HT1080 (cell line): ENCODE measurements around the gene ARID1B. TPM values are rescaled to one million over a fixed set of nuclear protein-coding genes. Genes with fewer than 3 reads are reported as not detected.
A peak's percentile ranks its signal among the peaks of the same experiment; 100 is the strongest.

Experiments
- DNase-seq: peaks from one replicate; pipeline ENCODE4 v3.0.0-alpha.2; 2015; ENCODE audit warnings: low read depth
- total RNA-seq: library from RNA; depleted of rRNA; stranded (reverse); fragments of >200 nt; shearing (Covaris generic); gene quantifications from 2 replicates; pipeline ENCODE4 v1.2.3, GENCODE V29; 2014

The ARID1B gene
- total RNA-seq, 1 experiment from 2014 or later: 11.2 TPM

DNA sequence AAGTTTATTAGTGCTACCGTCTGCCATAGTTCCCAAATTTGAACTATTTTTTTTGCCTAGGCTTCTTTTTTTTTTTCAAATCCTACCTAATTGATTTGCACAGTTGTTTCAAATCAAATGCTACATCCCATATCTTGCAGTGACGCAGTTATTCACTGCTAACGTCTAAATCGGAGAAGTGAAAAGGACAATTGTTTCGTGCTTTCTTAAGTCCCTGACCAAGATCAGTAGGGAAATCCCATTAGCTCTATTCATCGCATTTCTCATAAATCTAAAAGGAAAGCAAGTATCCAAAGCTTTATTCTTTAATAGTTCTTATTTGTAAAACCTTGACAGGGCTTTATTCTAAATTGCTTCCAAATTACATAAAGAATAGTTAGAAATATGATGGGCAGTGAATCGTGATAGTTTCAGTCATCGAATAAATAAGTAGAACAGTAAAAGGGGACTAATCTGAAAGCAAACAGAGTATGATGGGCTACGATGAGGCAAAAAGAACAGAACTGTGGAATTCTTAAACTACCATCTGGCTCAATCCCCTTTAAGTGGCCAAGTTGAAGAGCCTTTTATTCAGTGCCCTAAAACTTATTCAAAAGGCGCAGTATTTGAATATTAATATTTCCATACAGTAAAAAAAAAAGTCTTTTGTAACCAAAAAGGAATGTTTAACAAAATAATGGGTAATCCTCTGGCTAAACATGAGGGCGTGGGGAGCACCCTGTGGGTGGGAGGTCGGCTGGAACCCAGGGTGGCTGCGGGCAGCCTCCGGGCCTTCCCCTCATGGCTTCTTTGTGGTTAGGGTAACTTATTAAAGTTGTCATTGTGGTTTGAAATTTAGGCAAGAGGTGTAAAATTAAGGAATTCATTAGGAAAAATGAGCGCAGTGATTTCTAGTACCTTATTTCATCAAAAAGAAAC is 3.0 kb upstream of the ARID1B start:
- DNase-seq: no peak

DNA sequence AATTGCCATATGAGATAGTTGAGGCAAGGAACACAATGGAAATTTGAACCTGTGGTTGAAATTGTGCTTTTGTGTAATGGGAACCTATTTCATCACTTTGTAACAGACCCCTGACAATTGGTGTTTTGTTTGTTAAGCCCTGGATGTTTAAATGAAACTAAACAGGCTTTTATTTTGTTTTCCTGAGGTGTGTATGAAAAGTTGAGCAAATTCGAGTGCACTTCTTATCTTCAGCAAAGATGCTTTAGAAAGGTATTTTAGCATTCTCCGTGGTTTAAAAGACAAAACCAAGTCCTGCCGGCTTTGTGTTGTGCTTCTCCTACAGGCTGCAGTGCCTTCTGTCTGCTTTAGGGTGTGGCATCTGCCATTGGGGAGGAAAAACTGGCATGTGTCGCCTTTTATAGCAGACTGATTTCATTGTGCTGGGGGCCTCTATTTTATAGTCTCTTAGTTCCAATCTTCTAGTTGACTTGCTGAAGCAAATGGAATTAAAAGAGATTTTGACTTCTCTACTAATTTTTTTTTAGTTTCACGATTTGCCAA is 2.2 kb upstream of the ARID1B start:
- no peak for DNase-seq

DNA sequence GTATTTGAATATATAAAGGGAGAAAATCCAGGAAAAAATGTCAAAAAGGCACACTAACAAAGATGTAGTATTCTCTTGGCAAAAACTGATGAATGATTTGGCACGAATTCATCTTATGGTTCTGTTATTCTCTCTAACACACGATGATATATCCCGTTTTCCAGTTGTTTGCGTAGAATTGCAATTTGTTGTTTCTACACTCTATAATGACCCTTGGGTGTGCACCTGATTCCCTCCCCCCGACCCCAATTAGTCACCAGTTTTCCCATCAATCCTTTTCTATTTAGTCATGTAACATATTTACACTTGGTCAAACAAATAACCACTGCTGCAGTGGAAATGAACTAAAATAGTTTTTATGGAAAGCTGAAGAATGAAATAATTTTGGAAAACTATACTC is 1.5 kb upstream of the ARID1B start:
- DNase-seq: no peak

DNA sequence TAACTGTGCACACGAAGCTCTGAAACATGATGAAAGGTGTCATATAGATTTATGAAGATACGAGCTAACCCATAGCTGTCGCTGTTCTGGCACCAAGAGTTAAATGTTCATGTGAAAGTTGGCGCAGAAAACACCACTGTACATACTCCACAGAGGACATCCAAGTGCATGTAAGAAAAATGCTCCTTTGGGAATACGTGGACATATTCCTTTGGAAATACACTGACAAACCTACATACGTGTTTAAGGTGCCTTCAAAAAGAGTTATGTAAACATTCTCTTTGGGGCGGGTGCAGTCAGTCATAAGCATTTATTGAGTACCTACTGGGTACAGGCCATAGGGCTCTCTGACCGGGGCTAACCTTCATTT is 723 bp upstream of the ARID1B start:
- DNase-seq: no peak

GRCh38 chr6:156777577-156778453 is 637 bp downstream of the ARID1B start:
- DNase-seq: peak; percentile 54

- DNase-seq: peak; percentile 54
Observed at GRCh38 chr6:156778454-156779205, 1.5 kb downstream of the ARID1B start.

- DNase-seq: no peak
Observed at GRCh38 chr6:156779206-156780094, 2.3 kb downstream of the ARID1B start.

DNA sequence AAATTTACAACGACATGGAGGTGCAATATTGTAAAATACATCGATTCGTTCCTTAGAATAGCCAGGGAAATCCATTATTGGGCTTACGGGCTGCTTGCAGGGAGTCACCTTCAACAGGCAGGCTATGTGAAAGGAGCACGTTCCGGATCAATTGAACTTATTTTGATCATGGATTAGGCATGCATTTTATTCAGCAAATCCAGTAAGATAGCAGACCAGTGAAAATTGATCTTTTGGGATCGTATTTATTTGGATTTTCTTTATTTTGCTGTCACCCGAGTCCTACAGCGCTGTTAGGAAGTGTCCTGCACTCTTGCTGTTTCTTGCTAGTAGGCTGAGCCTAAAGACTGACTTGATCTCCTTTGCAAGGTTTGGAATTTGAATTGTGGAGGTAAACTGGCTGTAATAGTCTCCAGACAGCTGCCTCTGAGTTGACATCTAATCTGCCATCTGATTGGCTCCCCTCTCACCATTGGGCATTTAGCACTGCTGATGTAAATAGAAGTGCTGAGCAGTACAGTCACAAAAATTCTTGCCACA is 3.0 kb downstream of the ARID1B start:
- DNase-seq: peak; percentile 86

- no peak for DNase-seq
Observed at GRCh38 chr6:156780962-156781853, 4.0 kb downstream of the ARID1B start.

GRCh38 chr6:156781861-156782631 is 4.9 kb downstream of the ARID1B start:
- no peak for DNase-seq

DNA sequence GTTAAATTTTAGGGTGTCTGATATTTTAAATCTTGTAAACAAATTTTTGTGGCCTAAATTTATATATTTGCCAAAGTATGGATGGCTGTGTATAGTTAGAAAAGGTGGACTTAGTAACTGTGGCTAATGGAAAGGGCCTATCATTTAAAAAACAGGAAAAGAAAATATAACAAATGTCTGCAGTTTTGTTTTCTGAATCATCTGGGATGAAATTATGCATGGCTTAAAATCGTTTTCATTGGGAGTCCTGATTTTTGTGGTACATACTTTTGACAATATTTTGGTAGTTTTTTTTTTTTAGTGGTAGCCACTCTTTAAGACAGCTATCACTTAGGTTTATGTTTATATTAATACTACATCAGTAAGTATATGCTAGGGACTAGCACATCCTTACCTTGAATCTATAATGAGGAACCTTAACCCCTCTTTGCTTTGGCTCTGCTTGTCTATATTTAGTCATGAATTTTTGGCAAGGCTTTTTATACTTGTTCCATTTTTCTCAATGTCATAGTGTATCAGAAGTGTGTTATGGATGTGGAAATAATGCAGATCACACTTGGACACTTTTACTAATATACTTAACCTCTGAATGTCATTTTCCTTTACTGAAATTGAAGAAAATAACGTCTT is 5.6 kb downstream of the ARID1B start:
- no peak for DNase-seq

DNA sequence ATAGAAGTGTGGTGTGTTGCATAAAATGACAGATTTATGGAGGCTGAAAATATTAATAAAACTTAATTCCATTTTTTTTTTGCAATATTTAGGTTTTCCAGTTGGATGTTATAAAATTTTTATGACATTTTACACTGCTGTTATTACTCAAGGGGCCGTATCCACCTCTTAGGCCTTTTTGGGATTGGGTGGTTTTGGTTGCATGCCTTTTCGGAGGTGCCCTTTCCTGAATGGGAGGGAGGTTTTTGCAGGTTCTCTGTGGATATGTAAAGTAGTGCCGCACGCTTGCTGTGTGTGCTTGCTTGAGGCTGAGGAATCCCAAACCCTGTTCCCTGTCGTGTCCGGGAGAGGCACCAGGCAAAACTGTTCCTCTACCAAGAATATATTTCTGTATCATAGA is 6.8 kb downstream of the ARID1B start:
- no peak for DNase-seq

DNA sequence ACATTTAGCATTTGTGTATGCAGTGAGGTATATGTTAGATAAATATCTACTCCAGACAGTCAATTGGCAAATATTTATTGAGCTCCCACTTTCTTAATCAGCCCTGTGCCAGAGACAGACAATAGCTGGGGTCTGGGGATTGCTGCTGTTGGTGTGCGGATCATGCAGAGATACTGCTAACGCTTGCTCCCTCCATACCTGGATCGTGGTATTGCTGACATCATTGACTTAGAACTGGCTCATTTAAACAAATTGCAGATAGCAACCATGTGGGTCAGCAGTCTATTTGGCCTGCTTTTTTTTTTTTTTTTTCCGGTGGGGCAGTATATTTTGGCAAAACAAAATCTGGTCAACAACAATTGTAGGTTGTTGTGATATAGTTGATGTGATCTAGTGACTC is 9.5 kb downstream of the ARID1B start:
- no peak for DNase-seq

- DNase-seq: no peak
Observed at GRCh38 chr6:156787569-156788492, 10.7 kb downstream of the ARID1B start.

GRCh38 chr6:156789081-156789943 is 12.1 kb downstream of the ARID1B start:
- DNase-seq: no peak
